CD14-positive monocyte (primary cell): Measurements from ENCODE around the gene MUSK. TPM values are rescaled to one million over a fixed set of nuclear protein-coding genes. Genes with fewer than 3 reads are reported as not detected.

Experiments
- DNase-seq, 3 donors: peaks; one replicate each; pipeline ENCODE4 v3.0.0-alpha.2; 2011 to 2022
- H2AFZ ChIP-seq: 2 replicates; pipeline ENCODE4 v1.6.0; 2012; ENCODE audit warnings: mild to moderate bottlenecking, low read depth, low read length, inconsistent platforms; ENCODE audit not compliant: insufficient read depth, poor library complexity, severe bottlenecking
- H3K27ac ChIP-seq, 2 donors: 1 replicate in 1 of 2; 2 replicates in 1 of 2; pipeline ENCODE4 v1.5.1; 2012 to 2013; ENCODE audit warnings: low read length in 2 of 2, control low read depth in 1 of 2, inconsistent platforms in 1 of 2, low read depth in 1 of 2, mild to moderate bottlenecking in 1 of 2
- H3K27me3 ChIP-seq, 2 donors: one replicate each; pipeline versions ENCODE4 v1.6.0 to v1.6.1; 2011 to 2013; ENCODE audit warnings: low read length in 2 of 2; ENCODE audit not compliant: control insufficient read depth in 2 of 2, insufficient read depth in 2 of 2
- H3K36me3 ChIP-seq, 2 donors: replicated peaks in 1 of 2; 1 replicate in 1 of 2; 2 replicates in 1 of 2; pipeline versions ENCODE4 v1.5.1 to v1.6.1; 2012 to 2013; ENCODE audit warnings: low read length in 2 of 2, control low read depth in 1 of 2, inconsistent platforms in 1 of 2, mild to moderate bottlenecking in 1 of 2; ENCODE audit not compliant: insufficient read depth in 2 of 2, control insufficient read depth in 1 of 2
- H3K4me1 ChIP-seq, 2 donors: 1 replicate in 1 of 2; 2 replicates in 1 of 2; pipeline versions ENCODE4 v1.5.1 to v1.6.1; 2012 to 2013; ENCODE audit warnings: low read length in 2 of 2, control low read depth in 1 of 2, inconsistent platforms in 1 of 2, mild to moderate bottlenecking in 1 of 2, moderate library complexity in 1 of 2; ENCODE audit not compliant: insufficient read depth in 2 of 2, control insufficient read depth in 1 of 2
- H3K4me2 ChIP-seq: replicated peaks from 2 replicates; pipeline ENCODE3; 2012; ENCODE audit warnings: low read length, moderate library complexity, mild to moderate bottlenecking; ENCODE audit not compliant: poor library complexity, severe bottlenecking; ENCODE audit errors: extremely low read depth
- H3K4me3 ChIP-seq, 3 experiments: fragments of 200-600 bp in 1 of 3; sonication (generic) in 1 of 3; replicated peaks in 1 of 3; 1 replicate in 2 of 3; 2 replicates in 1 of 3; pipeline ENCODE4 v1.5.1; 2011 to 2013; ENCODE audit warnings: low read length in 3 of 3, mild to moderate bottlenecking in 3 of 3, control low read depth in 2 of 3, low read depth in 2 of 3, inconsistent platforms in 1 of 3, moderate library complexity in 1 of 3
- H3K79me2 ChIP-seq: 2 replicates; pipeline ENCODE4 v1.6.0; 2012; ENCODE audit warnings: mild to moderate bottlenecking, control low read depth, inconsistent platforms, low read length, moderate library complexity; ENCODE audit not compliant: insufficient read depth
- H3K9ac ChIP-seq: 2 replicates; pipeline ENCODE4 v1.6.0; 2017; ENCODE audit warnings: low read length, mild to moderate bottlenecking; ENCODE audit not compliant: insufficient read depth, poor library complexity, severe bottlenecking
- H3K9me3 ChIP-seq, 2 donors: replicated peaks in 1 of 2; 1 replicate in 1 of 2; 2 replicates in 1 of 2; pipeline versions ENCODE4 v1.5.1 to v1.6.1; 2012 to 2013; ENCODE audit warnings: low read length in 2 of 2, control low read depth in 1 of 2; ENCODE audit not compliant: control insufficient read depth in 1 of 2, insufficient read depth in 1 of 2
- H4K20me1 ChIP-seq: 2 replicates; pipeline ENCODE4 v1.6.0; 2012; ENCODE audit warnings: mild to moderate bottlenecking, low read length, control low read depth, moderate library complexity; ENCODE audit not compliant: insufficient read depth
- H3K27ac Mint-ChIP-seq, 7 donors: one replicate each; pipeline ENCODE4 v1.8.0; 2020; ENCODE audit warnings: mild to moderate bottlenecking in 7 of 7, mixed read lengths in 7 of 7, moderate library complexity in 6 of 7, inconsistent platforms in 2 of 7
- H3K27me3 Mint-ChIP-seq, 3 donors: one replicate each; pipeline ENCODE4 v1.8.0; 2021 to 2022; ENCODE audit warnings: low read depth in 3 of 3, mild to moderate bottlenecking in 3 of 3, mixed read lengths in 3 of 3, moderate library complexity in 3 of 3, inconsistent platforms in 1 of 3
- H3K36me3 Mint-ChIP-seq, 2 donors: one replicate each; pipeline ENCODE4 v1.8.0; 2020; ENCODE audit warnings: mixed read lengths in 2 of 2, inconsistent platforms in 1 of 2, mild to moderate bottlenecking in 1 of 2
- H3K4me1 Mint-ChIP-seq: one replicate; pipeline ENCODE4 v1.8.0; 2020; ENCODE audit warnings: mild to moderate bottlenecking, mixed read lengths
- H3K4me3 Mint-ChIP-seq, 2 donors: one replicate each; pipeline ENCODE4 v1.8.0; 2020; ENCODE audit warnings: mild to moderate bottlenecking in 2 of 2, mixed read lengths in 2 of 2, moderate library complexity in 1 of 2
- H3K9me3 Mint-ChIP-seq, 7 donors: one replicate each; pipeline ENCODE4 v1.8.0; 2020 to 2022; ENCODE audit warnings: mixed read lengths in 7 of 7, mild to moderate bottlenecking in 6 of 7, moderate library complexity in 6 of 7, inconsistent platforms in 2 of 7
- CTCF ChIP-seq: fragments of 200-600 bp; IDR thresholded peaks from one replicate; pipeline ENCODE4 v1.8.0; 2022; ENCODE audit warnings: antibody characterized with exemption, mild to moderate bottlenecking
- WGBS: methylation state at CpG from one replicate; pipeline ENCODE4 v1.1.5; 2013; ENCODE audit warnings: missing lambda C conversion rate; ENCODE audit not compliant: insufficient coverage; 5-methylcytosine and 5-hydroxymethylcytosine counted together
- intact Hi-C, 2 donors: fragments of 100-400 bp; cut with micrococcal nuclease; formaldehyde crosslinking; loops; one replicate each; pipeline versions ENCODE4 v1.15.0 to v1.15.1; 2023
- polyA plus RNA-seq, 3 donors: library from polyadenylated mRNA; depleted of rRNA in 1 of 3; unstranded in 2 of 3; stranded (reverse) in 1 of 3; fragments of 300-500 nt in 2 of 3; fragments of >200 nt in 1 of 3; fragmentation: Illumina TruSeq in 2 of 3; gene quantifications; 1 replicate in 2 of 3; 2 replicates in 1 of 3; pipeline ENCODE4 v1.2.3, GENCODE V29; 2012 to 2021

MUSK gene
- polyA plus RNA-seq, 3 donors = not detected

- Mint-ChIP-seq H3K36me3 (no peaks in the 10 kb centered on the region), H3K27ac (no peak overlapping the region), H3K4me1 (no peaks in the 10 kb centered on the region), H3K27me3 (peaks cover 0 to 2% (median 0%) of the 10 kb centered on the region in 3 donors), H3K9me3 (peaks cover 0 to 5% (median 0%) of the 10 kb centered on the region in 7 donors), H3K4me3 (no peak overlapping the region)
- DNase-seq = no peak
- H3K79me2 ChIP-seq = no peaks in the 10 kb centered on the region
- H3K27ac ChIP-seq = no peak overlapping the region
- no peak overlapping the region for H3K4me2 ChIP-seq
- H3K9ac ChIP-seq = no peak overlapping the region
- H2AFZ ChIP-seq = no peak overlapping the region
- H3K9me3 ChIP-seq = no peaks in the 10 kb centered on the region
- no peak for TF ChIP-seq CTCF
- intact Hi-C loops = no loop called here
- no peak overlapping the region for H3K4me3 ChIP-seq
- H4K20me1 ChIP-seq = no peaks in the 10 kb centered on the region
- no peaks in the 10 kb centered on the region for H3K36me3 ChIP-seq
- H3K4me1 ChIP-seq = no peaks in the 10 kb centered on the region
- no CpG with 5 or more reads among the region's 2 CpGs for WGBS
- no peaks in the 10 kb centered on the region for H3K27me3 ChIP-seq
Observed at GRCh38 chr9:110659891-110660541, 8.6 kb upstream of the MUSK start.

GRCh38 chr9:110669433-110669832 is 842 bp downstream of the MUSK start:
- Mint-ChIP-seq H3K27ac (no peak overlapping the region), H3K27me3 (peaks cover 0 to 2% (median 1%) of the 10 kb centered on the region in 3 donors), H3K9me3 (peaks cover 0 to 4% (median 0%) of the 10 kb centered on the region in 7 donors), H3K4me1 (peaks cover 6% of the 10 kb centered on the region), H3K36me3 (no peaks in the 10 kb centered on the region), H3K4me3 (no peak overlapping the region)
- no peaks in the 10 kb centered on the region for H3K27me3 ChIP-seq
- H3K4me1 ChIP-seq = no peaks in the 10 kb centered on the region
- no peak overlapping the region for H3K9ac ChIP-seq
- no peak for DNase-seq
- H3K4me2 ChIP-seq = no peak overlapping the region
- no peak overlapping the region for H3K27ac ChIP-seq
- intact Hi-C loops = no loop called here
- no peaks in the 10 kb centered on the region for H3K79me2 ChIP-seq
- H3K9me3 ChIP-seq = no peaks in the 10 kb centered on the region
- no peaks in the 10 kb centered on the region for H4K20me1 ChIP-seq
- H3K4me3 ChIP-seq = no peak overlapping the region
- 100% methylated on average over 1 of the region's 5 CpGs for WGBS
- H3K36me3 ChIP-seq = no peaks in the 10 kb centered on the region
- no peak overlapping the region for H2AFZ ChIP-seq
- no peak for TF ChIP-seq CTCF
